ENCODE measurements around the gene APOA1.
"Not testable (repeated sequence)": the region's sequence is repeated elsewhere in the genome, so short reads cannot be mapped to it uniquely, and the experiment has no call there.

The APOA1 gene

GRCh38 chr11:116804001-116804400 is 33.4 kb downstream of the APOA1 start:
- Histone ChIP-seq H3K4me1 (ENCODE audit: control insufficient read depth, insufficient read depth, low read length) (no peaks in the 10 kb centered on the region), H3K27ac (ENCODE audit: insufficient read depth, low read depth, low read length, poor library complexity, severe bottlenecking) (no peak overlapping the region), H3K27me3 (ENCODE audit: control insufficient read depth, insufficient read depth, low read length, poor library complexity, severe bottlenecking) (no peaks in the 10 kb centered on the region), H3K9me3 (ENCODE audit: control insufficient read depth, low read length) (no peaks in the 10 kb centered on the region), H3K4me3 (ENCODE audit: insufficient read depth, low read depth, low read length) (no peak overlapping the region), H3K36me3 (ENCODE audit: control insufficient read depth, insufficient read depth, low read length) (no peaks in the 10 kb centered on the region)
- 85 to 92% methylated on average over 3 of the region's 3 CpGs for WGBS, 2 experiments

- not testable (repeated sequence) for H3K36me3 ChIP-seq (ENCODE audit: control insufficient read depth, insufficient read depth, low read length); H3K4me3 ChIP-seq (ENCODE audit: insufficient read depth, low read depth, low read length); H3K27ac ChIP-seq (ENCODE audit: insufficient read depth, low read depth, low read length, poor library complexity, severe bottlenecking); H3K4me1 ChIP-seq (ENCODE audit: control insufficient read depth, insufficient read depth, low read length); H3K27me3 ChIP-seq (ENCODE audit: control insufficient read depth, insufficient read depth, low read length, poor library complexity, severe bottlenecking); H3K9me3 ChIP-seq (ENCODE audit: control insufficient read depth, low read length)
Observed at GRCh38 chr11:116801662-116802061, 35.8 kb downstream of the APOA1 start.

- H3K27me3 ChIP-seq (ENCODE audit: control insufficient read depth, insufficient read depth, low read length, poor library complexity, severe bottlenecking) = no peaks in the 10 kb centered on the region
- H3K27ac ChIP-seq (ENCODE audit: insufficient read depth, low read depth, low read length, poor library complexity, severe bottlenecking) = no peak overlapping the region
- WGBS, 2 experiments = 94 to 96% methylated on average over 2 of the region's 2 CpGs
- no peaks in the 10 kb centered on the region for H3K36me3 ChIP-seq (ENCODE audit: control insufficient read depth, insufficient read depth, low read length)
- no peak overlapping the region for H3K4me3 ChIP-seq (ENCODE audit: insufficient read depth, low read depth, low read length)
- no peaks in the 10 kb centered on the region for H3K4me1 ChIP-seq (ENCODE audit: control insufficient read depth, insufficient read depth, low read length)
- no peaks in the 10 kb centered on the region for H3K9me3 ChIP-seq (ENCODE audit: control insufficient read depth, low read length)
Observed at GRCh38 chr11:116800610-116801009, 36.8 kb downstream of the APOA1 start.

GRCh38 chr11:116798368-116798767 is 39.1 kb downstream of the APOA1 start:
- H3K4me3 ChIP-seq (ENCODE audit: insufficient read depth, low read depth, low read length) = no peak overlapping the region
- no peaks in the 10 kb centered on the region for H3K4me1 ChIP-seq (ENCODE audit: control insufficient read depth, insufficient read depth, low read length)
- no peaks in the 10 kb centered on the region for H3K9me3 ChIP-seq (ENCODE audit: control insufficient read depth, low read length)
- WGBS, 2 experiments = 90 to 92% methylated on average over 5 of the region's 5 CpGs
- no peak overlapping the region for H3K27ac ChIP-seq (ENCODE audit: insufficient read depth, low read depth, low read length, poor library complexity, severe bottlenecking)
- no peaks in the 10 kb centered on the region for H3K36me3 ChIP-seq (ENCODE audit: control insufficient read depth, insufficient read depth, low read length)
- no peaks in the 10 kb centered on the region for H3K27me3 ChIP-seq (ENCODE audit: control insufficient read depth, insufficient read depth, low read length, poor library complexity, severe bottlenecking)

- H3K4me1 ChIP-seq (ENCODE audit: control insufficient read depth, insufficient read depth, low read length) = no peaks in the 10 kb centered on the region
- no peaks in the 10 kb centered on the region for H3K9me3 ChIP-seq (ENCODE audit: control insufficient read depth, low read length)
- no peak overlapping the region for H3K4me3 ChIP-seq (ENCODE audit: insufficient read depth, low read depth, low read length)
- H3K36me3 ChIP-seq (ENCODE audit: control insufficient read depth, insufficient read depth, low read length) = no peaks in the 10 kb centered on the region
- 86 to 95% methylated on average over 2 to 5 of the region's 5 CpGs for WGBS, 2 experiments
- no peaks in the 10 kb centered on the region for H3K27me3 ChIP-seq (ENCODE audit: control insufficient read depth, insufficient read depth, low read length, poor library complexity, severe bottlenecking)
- H3K27ac ChIP-seq (ENCODE audit: insufficient read depth, low read depth, low read length, poor library complexity, severe bottlenecking) = no peak overlapping the region
Observed at GRCh38 chr11:116797816-116798215, 39.6 kb downstream of the APOA1 start.

GRCh38 chr11:116796548-116796947 is 40.9 kb downstream of the APOA1 start:
- no peaks in the 10 kb centered on the region for H3K36me3 ChIP-seq (ENCODE audit: control insufficient read depth, insufficient read depth, low read length)
- H3K4me1 ChIP-seq (ENCODE audit: control insufficient read depth, insufficient read depth, low read length) = peaks cover 4% of the 10 kb centered on the region
- no peak overlapping the region for H3K27ac ChIP-seq (ENCODE audit: insufficient read depth, low read depth, low read length, poor library complexity, severe bottlenecking)
- H3K9me3 ChIP-seq (ENCODE audit: control insufficient read depth, low read length) = no peaks in the 10 kb centered on the region
- H3K4me3 ChIP-seq (ENCODE audit: insufficient read depth, low read depth, low read length) = no peak overlapping the region
- WGBS, 2 experiments = 86 to 88% methylated on average over 1 of the region's 1 CpG
- no peaks in the 10 kb centered on the region for H3K27me3 ChIP-seq (ENCODE audit: control insufficient read depth, insufficient read depth, low read length, poor library complexity, severe bottlenecking)

- H3K27ac ChIP-seq (ENCODE audit: insufficient read depth, low read depth, low read length, poor library complexity, severe bottlenecking) = no peak overlapping the region
- H3K4me3 ChIP-seq (ENCODE audit: insufficient read depth, low read depth, low read length) = no peak overlapping the region
- H3K4me1 ChIP-seq (ENCODE audit: control insufficient read depth, insufficient read depth, low read length) = peaks cover 4% of the 10 kb centered on the region
- H3K9me3 ChIP-seq (ENCODE audit: control insufficient read depth, low read length) = no peaks in the 10 kb centered on the region
- peaks cover 9% of the 10 kb centered on the region for H3K27me3 ChIP-seq (ENCODE audit: control insufficient read depth, insufficient read depth, low read length, poor library complexity, severe bottlenecking)
- WGBS, 2 experiments = 91 to 92% methylated on average over 2 of the region's 2 CpGs
- H3K36me3 ChIP-seq (ENCODE audit: control insufficient read depth, insufficient read depth, low read length) = no peaks in the 10 kb centered on the region
Observed at GRCh38 chr11:116794851-116795250, 42.6 kb downstream of the APOA1 start.

GRCh38 chr11:116793772-116794097 is 43.7 kb downstream of the APOA1 start:
- 88 to 95% methylated on average over 1 of the region's 1 CpG for WGBS, 2 experiments
- Histone ChIP-seq H3K9me3 (ENCODE audit: control insufficient read depth, low read length) (no peaks in the 10 kb centered on the region), H3K36me3 (ENCODE audit: control insufficient read depth, insufficient read depth, low read length) (no peaks in the 10 kb centered on the region), H3K4me3 (ENCODE audit: insufficient read depth, low read depth, low read length) (no peak overlapping the region), H3K4me1 (ENCODE audit: control insufficient read depth, insufficient read depth, low read length) (peaks cover 4% of the 10 kb centered on the region), H3K27me3 (ENCODE audit: control insufficient read depth, insufficient read depth, low read length, poor library complexity, severe bottlenecking) (peaks cover 18% of the 10 kb centered on the region), H3K27ac (ENCODE audit: insufficient read depth, low read depth, low read length, poor library complexity, severe bottlenecking) (no peak overlapping the region)

- Histone ChIP-seq H3K36me3 (ENCODE audit: control insufficient read depth, insufficient read depth, low read length) (no peaks in the 10 kb centered on the region), H3K27ac (ENCODE audit: insufficient read depth, low read depth, low read length, poor library complexity, severe bottlenecking) (no peak overlapping the region)
Observed at GRCh38 chr11:116792869-116793771, 44.3 kb downstream of the APOA1 start.

GRCh38 chr11:116792144-116792868 is 45.1 kb downstream of the APOA1 start:
- WGBS, 2 experiments = 76 to 79% methylated on average over 8 of the region's 8 CpGs
- no peak overlapping the region for H3K4me3 ChIP-seq (ENCODE audit: insufficient read depth, low read depth, low read length)
- peaks cover 9% of the 10 kb centered on the region for H3K4me1 ChIP-seq (ENCODE audit: control insufficient read depth, insufficient read depth, low read length)

More at GRCh38 chr11:116792869-116793771, 44.3 kb downstream of the APOA1 start:
- Histone ChIP-seq H3K27me3 (ENCODE audit: control insufficient read depth, insufficient read depth, low read length, poor library complexity, severe bottlenecking) (peaks cover 18% of the 10 kb centered on the region), H3K9me3 (ENCODE audit: control insufficient read depth, low read length) (no peaks in the 10 kb centered on the region), H3K4me3 (ENCODE audit: insufficient read depth, low read depth, low read length) (no peak overlapping the region), H3K4me1 (ENCODE audit: control insufficient read depth, insufficient read depth, low read length) (peaks cover 9% of the 10 kb centered on the region)
- WGBS, 2 experiments = 73 to 74% methylated on average over 8 of the region's 8 CpGs

More at GRCh38 chr11:116792144-116792868, 45.1 kb downstream of the APOA1 start:
- H3K36me3 ChIP-seq (ENCODE audit: control insufficient read depth, insufficient read depth, low read length) = no peaks in the 10 kb centered on the region
- no peak overlapping the region for H3K27ac ChIP-seq (ENCODE audit: insufficient read depth, low read depth, low read length, poor library complexity, severe bottlenecking)
- H3K27me3 ChIP-seq (ENCODE audit: control insufficient read depth, insufficient read depth, low read length, poor library complexity, severe bottlenecking) = peaks cover 18% of the 10 kb centered on the region
- no peaks in the 10 kb centered on the region for H3K9me3 ChIP-seq (ENCODE audit: control insufficient read depth, low read length)
